Transverse colon (tissue), 4 donors: ENCODE measurements around the gene RASSF4. TPM values are rescaled to one million over a fixed set of nuclear protein-coding genes. Genes with fewer than 3 reads are reported as not detected.

Experiments
- DNase-seq: peaks from one replicate; pipeline ENCODE4 v3.0.0-alpha.2; 2019
- H3K27ac ChIP-seq, 4 donors: fragments of 200-600 bp; sonication (generic); 2 replicates each; pipeline ENCODE4 v1.5.1; 2016 to 2018; ENCODE audit warnings: inconsistent platforms in 4 of 4
- H3K27me3 ChIP-seq: fragments of 200-600 bp; sonication (generic); 2 replicates; pipeline ENCODE4 v1.5.1; 2017; ENCODE audit warnings: inconsistent platforms
- H3K36me3 ChIP-seq, 4 donors: fragments of 200-600 bp; sonication (generic); 2 replicates each; pipeline ENCODE4 v1.5.1; 2017 to 2019; ENCODE audit warnings: inconsistent platforms in 4 of 4
- H3K4me1 ChIP-seq, 4 donors: fragments of 200-600 bp; sonication (generic); 2 replicates each; pipeline ENCODE4 v1.5.1; 2017 to 2020; ENCODE audit warnings: inconsistent platforms in 4 of 4
- H3K4me3 ChIP-seq, 4 donors: fragments of 200-600 bp; sonication (generic); 1 replicate in 1 of 4; 2 replicates in 3 of 4; pipeline versions ENCODE4 v1.5.1 to v1.6.1; 2017 to 2019; ENCODE audit warnings: inconsistent platforms in 4 of 4
- H3K9me3 ChIP-seq, 2 donors: fragments of 200-600 bp; sonication (generic); 2 replicates each; pipeline ENCODE4 v1.5.1; 2017 to 2019; ENCODE audit warnings: inconsistent platforms in 2 of 2
- EP300 ChIP-seq: sonication (generic); formaldehyde crosslinking; IDR thresholded peaks from one replicate; pipeline ENCODE4 v1.6.1; 2017; ENCODE audit warnings: antibody characterized with exemption, low read depth
- POLR2A ChIP-seq: fragments of 450-650 bp; IDR thresholded peaks from one replicate; pipeline ENCODE4 v1.6.1; 2016; ENCODE audit warnings: antibody characterized with exemption, mild to moderate bottlenecking, moderate library complexity
- POLR2AphosphoS5 ChIP-seq, 3 donors: sonication (generic); formaldehyde crosslinking; IDR thresholded peaks; one replicate each; pipeline ENCODE4 v1.6.1; 2016; ENCODE audit warnings: antibody characterized with exemption in 3 of 3
- WGBS, 2 donors: methylation state at CpG; one replicate each; pipeline ENCODE4 v1.1.5; 2018; ENCODE audit warnings: low coverage in 1 of 2; 5-methylcytosine and 5-hydroxymethylcytosine counted together
- in situ Hi-C, 4 donors: fragments of 200-750 bp; cut with MboI; loops; one replicate each; pipeline versions ENCODE4 v1.15.0 to v1.15.1; 2017; ENCODE audit warnings: low sequenced_read_pairs in 3 of 4, low pct_ligation_motif_present in 1 of 4, low pct_unique_long_range_greater_than_20kb in 1 of 4
- intact Hi-C: fragments of 100-400 bp; cut with DNase I; formaldehyde crosslinking; loops from one replicate; pipeline ENCODE4 v1.15.1; 2023; ENCODE audit warnings: low total_unique reads
- total RNA-seq, 4 donors: library from RNA; depleted of rRNA; stranded (reverse); fragments of >200 nt; gene quantifications; one replicate each; pipeline ENCODE4 v1.1.0, GENCODE V29; 2016
- TF ChIP-seq, protein P1 (sequence below), 5 experiments: fragments of 200-600 bp in 3 of 5; fragments of 450-650 bp in 2 of 5; sonication (generic) in 3 of 5; IDR thresholded peaks; 1 replicate in 2 of 5; 2 replicates in 3 of 5; pipeline ENCODE4 v1.5.1; 2016 to 2017; ENCODE audit warnings: antibody characterized with exemption in 5 of 5, inconsistent platforms in 3 of 5, mild to moderate bottlenecking in 2 of 5, moderate library complexity in 1 of 5

The RASSF4 gene
- total RNA-seq, 4 donors from 2014 or later: 26.8 to 37.8 (median 27.5) TPM

DNA sequence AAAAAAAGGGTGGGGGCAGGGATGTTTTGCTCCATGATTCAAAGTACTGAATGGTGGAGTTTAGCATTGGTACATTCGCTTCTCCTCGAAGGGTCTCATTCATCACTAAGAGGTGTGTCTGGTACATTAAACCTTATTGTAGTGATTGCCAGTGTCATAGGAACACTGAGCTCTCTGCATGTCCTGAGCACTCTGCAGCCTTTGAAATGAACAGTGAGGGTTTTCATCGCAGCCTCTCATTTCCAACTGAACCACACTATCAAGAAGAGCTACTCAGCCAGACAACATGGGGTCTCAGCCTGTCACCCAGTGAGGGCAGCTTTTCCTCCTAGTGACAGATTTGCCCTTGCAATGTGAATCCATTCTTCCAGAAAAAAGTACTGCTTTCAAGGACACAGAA, 26.6 kb downstream of the RASSF4 start:
- Histone ChIP-seq H3K36me3 (no peaks in the 10 kb centered on the region), H3K27ac (peak overlapping the region in 1 of 4 donors; percentile 36), H3K4me3 (no peak overlapping the region), H3K4me1 (peaks cover 7 to 15% (median 12%) of the 10 kb centered on the region in 4 donors), H3K9me3 (no peaks in the 10 kb centered on the region), H3K27me3 (no peaks in the 10 kb centered on the region)
- in situ Hi-C loops: no loop called here
- no peak for DNase-seq
- TF ChIP-seq EP300 (no peak), POLR2AphosphoS5 (IDR thresholded peaks at IDR 0.05) (no peak), POLR2A (no peak)
- TF ChIP-seq, protein P1, sequence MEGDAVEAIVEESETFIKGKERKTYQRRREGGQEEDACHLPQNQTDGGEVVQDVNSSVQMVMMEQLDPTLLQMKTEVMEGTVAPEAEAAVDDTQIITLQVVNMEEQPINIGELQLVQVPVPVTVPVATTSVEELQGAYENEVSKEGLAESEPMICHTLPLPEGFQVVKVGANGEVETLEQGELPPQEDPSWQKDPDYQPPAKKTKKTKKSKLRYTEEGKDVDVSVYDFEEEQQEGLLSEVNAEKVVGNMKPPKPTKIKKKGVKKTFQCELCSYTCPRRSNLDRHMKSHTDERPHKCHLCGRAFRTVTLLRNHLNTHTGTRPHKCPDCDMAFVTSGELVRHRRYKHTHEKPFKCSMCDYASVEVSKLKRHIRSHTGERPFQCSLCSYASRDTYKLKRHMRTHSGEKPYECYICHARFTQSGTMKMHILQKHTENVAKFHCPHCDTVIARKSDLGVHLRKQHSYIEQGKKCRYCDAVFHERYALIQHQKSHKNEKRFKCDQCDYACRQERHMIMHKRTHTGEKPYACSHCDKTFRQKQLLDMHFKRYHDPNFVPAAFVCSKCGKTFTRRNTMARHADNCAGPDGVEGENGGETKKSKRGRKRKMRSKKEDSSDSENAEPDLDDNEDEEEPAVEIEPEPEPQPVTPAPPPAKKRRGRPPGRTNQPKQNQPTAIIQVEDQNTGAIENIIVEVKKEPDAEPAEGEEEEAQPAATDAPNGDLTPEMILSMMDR (IDR thresholded peaks at IDR 0.05): no peak
- WGBS, 2 donors: 64 to 91% methylated on average over 2 to 3 of the region's 3 CpGs
- intact Hi-C loops: no loop called here

DNA sequence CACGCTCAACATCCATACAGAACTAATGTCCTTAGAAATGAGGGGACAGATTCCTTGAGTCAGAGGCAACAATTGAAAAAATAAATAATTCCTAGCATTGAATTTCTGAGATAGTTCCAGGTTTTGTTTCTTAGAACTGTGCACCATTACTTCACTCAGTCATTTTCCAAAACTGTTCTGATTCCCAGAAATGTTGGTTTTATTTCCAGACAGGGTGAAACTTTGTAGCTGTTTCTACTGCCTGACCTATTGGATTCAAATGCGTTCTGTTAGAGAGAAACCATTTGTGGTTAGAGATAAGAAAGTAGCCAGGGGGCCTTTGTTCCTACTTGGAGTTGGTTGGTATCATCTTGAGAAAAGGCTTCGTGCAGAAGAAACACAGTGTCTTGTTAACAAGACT, 27.1 kb downstream of the RASSF4 start:
- peak overlapping the region in 1 of 4 donors; percentile 36 for H3K27ac ChIP-seq
- DNase-seq: no peak
- WGBS, 2 donors: 74 to 79% methylated on average over 2 to 3 of the region's 3 CpGs

DNA sequence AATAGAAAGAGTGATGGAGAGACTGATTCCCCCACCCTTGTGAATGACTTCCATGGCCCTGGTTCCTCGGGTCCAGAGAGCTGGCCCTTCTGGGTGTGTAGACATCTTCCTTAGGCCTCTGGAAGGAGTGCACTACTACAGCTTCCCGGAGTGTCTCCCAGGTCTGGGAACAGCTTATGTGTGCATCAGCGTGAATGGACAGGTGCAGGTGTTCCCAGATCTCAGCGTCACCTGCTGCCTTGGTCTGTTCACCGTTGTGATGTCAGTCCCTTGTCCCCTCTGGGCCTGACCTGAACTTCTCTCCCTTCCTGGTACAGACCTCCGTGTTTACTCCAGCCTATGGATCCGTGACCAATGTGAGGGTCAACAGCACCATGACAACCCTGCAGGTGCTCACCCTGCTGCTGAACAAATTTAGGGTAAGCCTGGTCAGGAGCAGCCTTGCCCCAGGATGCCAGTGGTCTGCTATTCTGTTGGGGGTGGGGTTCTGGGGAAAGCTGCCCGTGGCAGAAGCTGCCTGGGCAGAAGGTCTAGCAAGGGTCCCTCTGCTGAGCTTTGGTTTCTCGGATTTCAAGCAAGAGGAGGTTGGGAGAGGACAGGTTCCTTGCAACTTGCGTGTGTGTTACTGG, 29.5 kb downstream of the RASSF4 start:
- Histone ChIP-seq H3K4me1 (peaks cover 0 to 3% (median 0%) of the 10 kb centered on the region in 4 donors), H3K9me3 (no peaks in the 10 kb centered on the region), H3K27me3 (no peaks in the 10 kb centered on the region), H3K36me3 (no peaks in the 10 kb centered on the region), H3K4me3 (no peak overlapping the region), H3K27ac (no peak overlapping the region)
- intact Hi-C loops: no loop called here
- no peak for DNase-seq
- no peak for TF ChIP-seq EP300
- TF ChIP-seq, protein P1 (IDR thresholded peaks at IDR 0.05): no peak
- TF ChIP-seq POLR2AphosphoS5 (IDR thresholded peaks at IDR 0.05): no peak
- TF ChIP-seq POLR2A: no peak
- in situ Hi-C loops: no loop called here
- WGBS, 2 donors: 88 to 94% methylated on average over 6 to 10 of the region's 10 CpGs

More for the DNA sequence above, 27.1 kb downstream of the RASSF4 start:
- no peaks in the 10 kb centered on the region for H3K36me3 ChIP-seq
- H3K4me3 ChIP-seq: no peak overlapping the region
- H3K9me3 ChIP-seq: no peaks in the 10 kb centered on the region
- H3K4me1 ChIP-seq: peaks cover 2 to 10% (median 8%) of the 10 kb centered on the region in 4 donors
- in situ Hi-C loops (no loop called here), intact Hi-C loops (no loop called here)
- H3K27me3 ChIP-seq: no peaks in the 10 kb centered on the region
- TF ChIP-seq, protein P1 (IDR thresholded peaks at IDR 0.05): no peak
- TF ChIP-seq POLR2A: no peak
- no peak for TF ChIP-seq POLR2AphosphoS5 (IDR thresholded peaks at IDR 0.05)
- no peak for TF ChIP-seq EP300

DNA sequence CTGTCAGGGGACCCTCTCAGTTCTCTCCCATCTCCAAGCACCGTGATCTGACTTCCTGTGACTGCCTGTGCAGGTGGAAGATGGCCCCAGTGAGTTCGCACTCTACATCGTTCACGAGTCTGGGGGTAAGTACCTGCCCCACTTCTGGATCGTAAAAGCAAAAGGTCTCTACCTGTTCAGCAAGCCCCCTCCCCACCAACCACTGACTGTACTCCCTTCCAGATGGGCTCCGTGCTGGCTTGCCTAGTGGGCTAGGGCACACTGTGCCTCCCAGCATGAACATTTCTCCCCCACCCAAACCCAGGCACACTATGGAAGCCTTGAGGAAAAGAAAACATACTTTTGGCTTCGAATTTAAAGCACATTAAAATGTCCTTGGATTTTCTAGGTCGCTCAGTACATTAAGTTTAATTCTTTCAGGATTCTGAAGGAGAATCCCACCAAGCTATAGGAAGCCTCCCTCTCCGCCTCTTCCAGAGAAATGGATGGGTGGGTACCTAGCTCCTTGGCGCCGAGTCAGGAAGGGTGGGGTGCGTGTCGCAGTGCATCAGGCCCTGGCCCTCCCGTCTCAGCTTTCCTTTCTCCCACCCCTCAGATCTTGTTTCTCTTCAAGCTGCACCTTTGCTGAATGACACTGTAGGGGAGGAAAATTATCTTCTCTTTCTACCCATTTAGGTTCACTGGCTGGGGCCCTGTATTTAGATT, 30.1 kb downstream of the RASSF4 start:
- WGBS, 2 donors: 83 to 91% methylated on average over 4 to 14 of the region's 14 CpGs
- in situ Hi-C loops: no loop called here
- DNase-seq: no peak
- TF ChIP-seq POLR2AphosphoS5 (IDR thresholded peaks at IDR 0.05) (no peak), POLR2A (no peak), EP300 (no peak)
- TF ChIP-seq, protein P1 (IDR thresholded peaks at IDR 0.05): no peak
- Histone ChIP-seq H3K27ac (peak overlapping the region in 1 of 4 donors; percentile 27), H3K36me3 (no peaks in the 10 kb centered on the region), H3K4me1 (peaks cover 0 to 8% (median under 1%) of the 10 kb centered on the region in 4 donors), H3K4me3 (no peak overlapping the region), H3K9me3 (no peaks in the 10 kb centered on the region), H3K27me3 (no peaks in the 10 kb centered on the region)
- intact Hi-C loops: no loop called here
